ENCODE measurements around the gene SCD5.

DNA sequence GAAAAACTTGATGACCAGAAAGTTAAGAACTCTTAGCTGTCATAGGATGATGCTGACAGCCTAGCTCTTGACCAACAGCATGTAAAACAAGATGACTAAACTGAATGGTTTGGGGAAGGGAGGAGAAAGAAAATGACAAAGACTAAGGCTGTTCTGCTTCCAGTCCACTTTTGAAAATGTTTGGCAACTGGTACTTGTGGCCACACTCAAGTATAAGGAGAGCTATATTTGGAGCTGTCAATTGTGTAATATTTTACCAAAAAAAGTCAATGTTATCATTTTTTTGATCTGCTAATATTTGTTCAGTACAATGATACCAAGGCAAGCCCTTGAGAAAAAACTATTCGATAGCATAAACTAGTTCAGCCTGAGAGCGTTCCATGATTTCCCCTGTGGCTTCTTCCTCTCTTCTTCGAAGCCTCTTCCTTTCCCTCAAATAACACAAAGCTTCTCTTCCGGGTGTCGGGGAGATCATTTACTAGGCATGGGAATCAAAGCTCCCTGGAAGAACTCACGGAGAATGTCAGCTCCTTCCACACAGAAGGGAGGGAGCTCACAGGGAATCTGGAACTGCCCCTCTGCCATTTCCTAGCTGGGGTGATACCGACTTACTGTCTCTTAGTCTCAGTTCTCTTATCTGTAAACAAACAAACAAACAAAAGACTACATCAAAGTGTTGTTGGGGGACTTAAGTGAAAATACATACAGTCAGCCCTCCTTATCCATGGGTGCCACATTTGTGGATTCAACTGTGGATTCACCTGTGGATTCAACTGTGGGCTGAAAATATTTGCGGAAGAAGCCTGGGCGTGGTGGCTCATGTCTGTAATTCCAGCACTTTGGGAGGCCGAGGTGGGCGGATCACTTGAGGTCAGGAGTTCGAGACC, 82.6 kb downstream of the SCD5 start:
- TF ChIP-seq, protein P1, sequence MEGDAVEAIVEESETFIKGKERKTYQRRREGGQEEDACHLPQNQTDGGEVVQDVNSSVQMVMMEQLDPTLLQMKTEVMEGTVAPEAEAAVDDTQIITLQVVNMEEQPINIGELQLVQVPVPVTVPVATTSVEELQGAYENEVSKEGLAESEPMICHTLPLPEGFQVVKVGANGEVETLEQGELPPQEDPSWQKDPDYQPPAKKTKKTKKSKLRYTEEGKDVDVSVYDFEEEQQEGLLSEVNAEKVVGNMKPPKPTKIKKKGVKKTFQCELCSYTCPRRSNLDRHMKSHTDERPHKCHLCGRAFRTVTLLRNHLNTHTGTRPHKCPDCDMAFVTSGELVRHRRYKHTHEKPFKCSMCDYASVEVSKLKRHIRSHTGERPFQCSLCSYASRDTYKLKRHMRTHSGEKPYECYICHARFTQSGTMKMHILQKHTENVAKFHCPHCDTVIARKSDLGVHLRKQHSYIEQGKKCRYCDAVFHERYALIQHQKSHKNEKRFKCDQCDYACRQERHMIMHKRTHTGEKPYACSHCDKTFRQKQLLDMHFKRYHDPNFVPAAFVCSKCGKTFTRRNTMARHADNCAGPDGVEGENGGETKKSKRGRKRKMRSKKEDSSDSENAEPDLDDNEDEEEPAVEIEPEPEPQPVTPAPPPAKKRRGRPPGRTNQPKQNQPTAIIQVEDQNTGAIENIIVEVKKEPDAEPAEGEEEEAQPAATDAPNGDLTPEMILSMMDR (IDR thresholded peaks at IDR 0.05) = no peak
- TF ChIP-seq POLR2A (IDR thresholded peaks at IDR 0.05) = no peak
